GM21717 (cell line): ENCODE results near the gene CYTL1.

Experiments
- ATAC-seq: cut with Tn5 transposase; IDR thresholded peaks from one replicate; pipeline ENCODE4 v1.9.1; 2021; ENCODE audit warnings: mild to moderate bottlenecking, moderate library complexity; ENCODE audit not compliant: unreplicated experiment

Gene CYTL1

GRCh38 chr4:4971796-4972195 lies 47.5 kb downstream of the CYTL1 start:
- ATAC-seq, result no peak

GRCh38 chr4:4969298-4969697 lies 50.0 kb downstream of the CYTL1 start:
- no peak for ATAC-seq

GRCh38 chr4:4968161-4968725 lies 51.0 kb downstream of the CYTL1 start:
- no peak for ATAC-seq
